K562 (cell line): ENCODE measurements around the gene FAIM. TPM values are rescaled to one million over a fixed set of nuclear protein-coding genes. Genes with fewer than 3 reads are reported as not detected.
"Not testable (repeated sequence)": the region's sequence is repeated elsewhere in the genome, so short reads cannot be mapped to it uniquely, and the experiment has no call there.

Experiments
- ATAC-seq: fragments of 200-7000 bp; cut with Tn5 transposase; 3 replicates; pipeline ENCODE4 v1.9.1; 2020; ENCODE audit warnings: moderate library complexity
- BruUV-seq: library from RNA; stranded (reverse); fragments of 400-500 nt; replicated peaks from 2 replicates; lab custom pipeline; 2021; lab: Mats Ljungman, UMichigan
- CTCF ChIA-PET: fragments of 300-600 bp; formaldehyde crosslinking; extraction: SDS; loops from one replicate; lab custom pipeline; 2021; ENCODE audit warnings: low intra/inter-chr PET ratio; lab: Yijun Ruan, JAX
- POLR2A ChIA-PET: fragments of 300-600, 350-650 bp; sonication (Branson Sonifier 250); formaldehyde crosslinking; extraction: SDS; loops from one replicate; lab custom pipeline; 2021; ENCODE audit warnings: antibody characterized with exemption, inconsistent platforms; lab: Yijun Ruan, JAX
- DNase-seq, 4 experiments: peaks; one replicate each; pipeline versions ENCODE4 v3.0.0 to v3.0.0-alpha.2; 2011 to 2018; ENCODE audit warnings: low spot score in 3 of 4, mixed read lengths in 3 of 4; ENCODE audit errors: extremely low read depth in 1 of 4
- FAIRE-seq: peaks from 2 replicates; lab custom pipeline; 2011; peaks lifted over from hg19 to GRCh38; lab: Jason Lieb, UNC
- H2AFZ ChIP-seq: 2 replicates; pipeline ENCODE4 v1.6.0; 2011; ENCODE audit warnings: low read depth, low read length, control low read depth, inconsistent platforms
- H3K27ac ChIP-seq: fragments of 200-600 bp; 3 replicates; pipeline ENCODE4 v1.8.0; 2011; ENCODE audit warnings: low read depth, mild to moderate bottlenecking, control low read depth, inconsistent platforms, low read length, moderate library complexity, mixed read lengths; ENCODE audit errors: extremely low read depth
- H3K27me3 ChIP-seq, 2 experiments: fragments of 300-600 bp in 1 of 2; 2 replicates in 1 of 2; 3 replicates in 1 of 2; pipeline versions ENCODE4 v1.6.0 to v1.8.0; 2011; ENCODE audit warnings: inconsistent platforms in 2 of 2, low read length in 2 of 2, mild to moderate bottlenecking in 1 of 2, mixed read lengths in 1 of 2, moderate library complexity in 1 of 2; ENCODE audit not compliant: control insufficient read depth in 2 of 2, insufficient read depth in 2 of 2
- H3K36me3 ChIP-seq: fragments of 300-600 bp; 3 replicates; pipeline ENCODE4 v1.8.0; 2011; ENCODE audit warnings: mild to moderate bottlenecking, low read length, inconsistent platforms; ENCODE audit not compliant: control insufficient read depth, insufficient read depth
- H3K4me1 ChIP-seq, 2 experiments: fragments of 200-600 bp in 1 of 2; replicated peaks in 1 of 2; 2 replicates in 1 of 2; 3 replicates in 1 of 2; pipeline versions ENCODE4 v1.5.1 to v1.8.0; 2011; ENCODE audit warnings: inconsistent platforms in 2 of 2, low read length in 2 of 2, mild to moderate bottlenecking in 1 of 2, mixed read lengths in 1 of 2, moderate library complexity in 1 of 2; ENCODE audit not compliant: control insufficient read depth in 2 of 2, insufficient read depth in 2 of 2
- H3K4me2 ChIP-seq: 2 replicates; pipeline ENCODE4 v1.6.1; 2011; ENCODE audit warnings: low read length, control low read depth, inconsistent platforms, mixed read lengths; ENCODE audit not compliant: insufficient read depth
- H3K4me3 ChIP-seq: fragments of 200-600 bp; sonication (generic), shearing (Covaris generic); 2 replicates; pipeline ENCODE4 v1.5.1; 2016; ENCODE audit warnings: control low read depth, inconsistent platforms
- H3K79me2 ChIP-seq: fragments of 200-600 bp; 3 replicates; pipeline ENCODE4 v1.8.0; 2011; ENCODE audit warnings: low read length, inconsistent platforms; ENCODE audit not compliant: control insufficient read depth, insufficient read depth
- H3K9ac ChIP-seq, 2 experiments: 2 replicates each; pipeline versions ENCODE4 v1.6.0 to v1.6.1; 2011; ENCODE audit warnings: low read depth in 2 of 2, low read length in 2 of 2, control low read depth in 1 of 2, inconsistent platforms in 1 of 2, mild to moderate bottlenecking in 1 of 2, mixed read lengths in 1 of 2; ENCODE audit not compliant: insufficient read depth in 1 of 2
- H3K9me1 ChIP-seq: one replicate; pipeline ENCODE4 v1.6.0; 2011; ENCODE audit warnings: inconsistent platforms, mild to moderate bottlenecking, low read length, moderate library complexity; ENCODE audit not compliant: control insufficient read depth, insufficient read depth
- H3K9me3 ChIP-seq: replicated peaks from 2 replicates; pipeline ENCODE4 v1.5.1; 2011; ENCODE audit warnings: low read depth, low read length, inconsistent platforms; ENCODE audit not compliant: control insufficient read depth, insufficient read depth
- H4K20me1 ChIP-seq: replicated peaks from 2 replicates; pipeline ENCODE4 v1.6.1; 2011; ENCODE audit warnings: low read length, inconsistent platforms, mixed read lengths; ENCODE audit not compliant: control insufficient read depth, insufficient read depth
- WGBS: fragments of 100-300 bp; shearing (Covaris generic); methylation state at CpG from one replicate; pipeline ENCODE4 v1.1.6; 2016; ENCODE audit warnings: low coverage, mixed read lengths; ENCODE audit not compliant: insufficient coverage; ENCODE audit errors: missing lambda C conversion rate; 5-methylcytosine and 5-hydroxymethylcytosine counted together
- in situ Hi-C: fragments of 300-500 bp; cut with MboI; formaldehyde crosslinking; loops from 4 replicates; pipeline ENCODE4 v1.15.0; 2018; ENCODE audit warnings: inconsistent platforms, mixed read lengths
- intact Hi-C: fragments of 100-400 bp; cut with micrococcal nuclease; formaldehyde crosslinking; loops from 2 replicates; pipeline ENCODE4 v1.14.2; 2022
- polyA plus RNA-seq, 8 experiments: library from polyadenylated mRNA; depleted of rRNA in 4 of 8; stranded (reverse) in 5 of 8; unstranded in 3 of 8; fragments of >200 nt; fragmentation: Nextera tagmentation in 2 of 8; fragmentation: Illumina TruSeq in 1 of 8; extraction: Ambion mirVana in 2 of 8; extraction: Trizol in 1 of 8; gene quantifications; 2 replicates each; pipeline versions ENCODE4 v1.2.1 to v1.2.3, GENCODE V29; 2011 to 2014; ENCODE audit warnings: inconsistent platforms in 1 of 8, missing spikeins in 1 of 8
- total RNA-seq, 7 experiments: library from RNA; depleted of rRNA in 6 of 7; stranded (reverse); fragments of >200 nt in 6 of 7; fragmentation: Illumina TruSeq in 2 of 7; extraction: Trizol in 2 of 7; gene quantifications; 2 replicates each; pipeline versions ENCODE4 v1.2.1 to v1.2.3, GENCODE V29; 2011 to 2021; ENCODE audit warnings: low replicate concordance in 1 of 7
- TF ChIP-seq, protein P1 (sequence below): fragments of 250-450 bp; sonication (Bioruptor Pico); IDR thresholded peaks from 2 replicates; pipeline ENCODE4 v1.4.0; 2020

Gene FAIM
- total and polyA plus RNA-seq, 9 of the 15 experiments (the other 6 are each of a cell fraction or from before 2014, with no cell fraction given), result 2.5 to 7.9 (median 6.6) TPM

DNA sequence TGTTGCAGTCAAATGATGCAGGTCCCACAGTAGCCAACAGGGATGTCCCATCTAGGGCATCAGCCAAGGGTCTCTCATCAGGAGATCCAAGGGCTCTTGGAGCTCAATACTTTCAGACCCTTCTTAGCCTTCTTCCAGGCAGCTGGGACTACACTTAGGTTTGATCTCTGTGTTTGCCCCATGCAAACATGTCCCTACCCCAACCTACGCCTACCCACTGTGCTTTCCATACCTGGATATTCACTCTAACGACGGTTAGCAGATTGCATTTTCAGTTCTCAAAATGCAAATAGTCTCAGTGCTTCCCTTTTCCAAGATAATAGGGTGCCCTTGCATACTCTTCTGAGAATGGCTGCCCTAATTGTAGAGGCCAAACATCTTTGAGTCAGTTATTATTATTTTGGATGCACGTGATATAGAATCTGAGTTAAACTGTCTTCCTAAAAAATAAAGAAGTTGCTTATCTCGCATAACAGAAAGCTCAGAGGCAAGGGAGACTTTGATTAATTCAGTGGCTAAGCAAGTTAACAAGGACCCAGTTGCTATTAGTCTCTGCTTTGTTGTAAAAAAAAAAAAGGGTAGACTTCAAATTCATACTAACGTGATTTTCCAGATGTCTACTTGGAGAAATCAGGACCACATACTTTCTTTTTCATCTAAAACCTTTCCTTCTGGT, 13.5 kb upstream of the FAIM start (continued):
- TF ChIP-seq, protein P1, sequence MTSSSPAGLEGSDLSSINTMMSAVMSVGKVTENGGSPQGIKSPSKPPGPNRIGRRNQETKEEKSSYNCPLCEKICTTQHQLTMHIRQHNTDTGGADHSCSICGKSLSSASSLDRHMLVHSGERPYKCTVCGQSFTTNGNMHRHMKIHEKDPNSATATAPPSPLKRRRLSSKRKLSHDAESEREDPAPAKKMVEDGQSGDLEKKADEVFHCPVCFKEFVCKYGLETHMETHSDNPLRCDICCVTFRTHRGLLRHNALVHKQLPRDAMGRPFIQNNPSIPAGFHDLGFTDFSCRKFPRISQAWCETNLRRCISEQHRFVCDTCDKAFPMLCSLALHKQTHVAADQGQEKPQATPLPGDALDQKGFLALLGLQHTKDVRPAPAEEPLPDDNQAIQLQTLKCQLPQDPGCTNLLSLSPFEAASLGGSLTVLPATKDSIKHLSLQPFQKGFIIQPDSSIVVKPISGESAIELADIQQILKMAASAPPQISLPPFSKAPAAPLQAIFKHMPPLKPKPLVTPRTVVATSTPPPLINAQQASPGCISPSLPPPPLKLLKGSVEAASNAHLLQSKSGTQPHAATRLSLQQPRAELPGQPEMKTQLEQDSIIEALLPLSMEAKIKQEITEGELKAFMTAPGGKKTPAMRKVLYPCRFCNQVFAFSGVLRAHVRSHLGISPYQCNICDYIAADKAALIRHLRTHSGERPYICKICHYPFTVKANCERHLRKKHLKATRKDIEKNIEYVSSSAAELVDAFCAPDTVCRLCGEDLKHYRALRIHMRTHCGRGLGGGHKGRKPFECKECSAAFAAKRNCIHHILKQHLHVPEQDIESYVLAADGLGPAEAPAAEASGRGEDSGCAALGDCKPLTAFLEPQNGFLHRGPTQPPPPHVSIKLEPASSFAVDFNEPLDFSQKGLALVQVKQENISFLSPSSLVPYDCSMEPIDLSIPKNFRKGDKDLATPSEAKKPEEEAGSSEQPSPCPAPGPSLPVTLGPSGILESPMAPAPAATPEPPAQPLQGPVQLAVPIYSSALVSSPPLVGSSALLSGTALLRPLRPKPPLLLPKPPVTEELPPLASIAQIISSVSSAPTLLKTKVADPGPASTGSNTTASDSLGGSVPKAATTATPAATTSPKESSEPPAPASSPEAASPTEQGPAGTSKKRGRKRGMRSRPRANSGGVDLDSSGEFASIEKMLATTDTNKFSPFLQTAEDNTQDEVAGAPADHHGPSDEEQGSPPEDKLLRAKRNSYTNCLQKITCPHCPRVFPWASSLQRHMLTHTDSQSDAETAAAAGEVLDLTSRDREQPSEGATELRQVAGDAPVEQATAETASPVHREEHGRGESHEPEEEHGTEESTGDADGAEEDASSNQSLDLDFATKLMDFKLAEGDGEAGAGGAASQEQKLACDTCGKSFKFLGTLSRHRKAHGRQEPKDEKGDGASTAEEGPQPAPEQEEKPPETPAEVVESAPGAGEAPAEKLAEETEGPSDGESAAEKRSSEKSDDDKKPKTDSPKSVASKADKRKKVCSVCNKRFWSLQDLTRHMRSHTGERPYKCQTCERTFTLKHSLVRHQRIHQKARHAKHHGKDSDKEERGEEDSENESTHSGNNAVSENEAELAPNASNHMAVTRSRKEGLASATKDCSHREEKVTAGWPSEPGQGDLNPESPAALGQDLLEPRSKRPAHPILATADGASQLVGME (CRISPR knock-in tag), result 0 out of 2 replicates have a peak, but pooled peaks have one; percentile 33

DNA sequence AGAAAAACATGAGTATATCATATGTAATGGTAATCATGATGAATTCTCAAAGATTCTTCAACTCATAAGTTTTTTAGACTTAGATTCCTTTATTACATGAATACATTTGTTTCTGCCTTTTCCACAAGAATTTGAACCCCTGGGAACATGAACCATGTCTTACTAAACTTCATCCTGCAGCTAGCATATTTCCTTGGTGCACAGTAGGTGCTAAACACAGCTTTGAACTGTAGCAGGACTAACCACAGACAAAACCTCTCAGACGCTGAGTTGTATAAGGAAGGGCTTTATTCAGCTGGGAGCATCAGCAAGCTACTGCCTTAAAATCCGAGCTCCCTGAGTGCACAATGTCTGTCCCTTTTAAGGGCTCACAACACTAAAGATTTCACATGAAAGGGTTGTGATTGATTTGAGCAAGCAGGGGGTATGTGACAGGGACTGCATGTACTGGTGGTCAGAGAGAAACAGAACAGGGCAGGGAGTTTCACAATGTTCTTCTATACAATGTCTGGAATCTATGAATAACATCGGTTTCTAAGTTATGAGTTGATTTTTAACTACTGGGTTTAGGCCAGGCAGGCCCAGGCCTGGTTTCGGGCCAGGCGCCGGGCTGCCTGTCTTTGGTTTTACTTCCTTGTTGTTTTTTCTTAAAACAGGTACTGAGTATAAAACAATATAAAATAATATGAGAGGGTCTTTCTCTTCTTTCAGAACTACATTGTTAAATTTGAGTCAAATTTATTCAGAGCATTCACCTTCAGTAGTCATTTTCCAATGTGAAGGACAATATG, 11.2 kb upstream of the FAIM start:
- H3K4me3 ChIP-seq, H3K9me3 ChIP-seq, H3K4me2 ChIP-seq, H3K36me3 ChIP-seq, ATAC-seq, H3K9ac ChIP-seq, H3K27ac ChIP-seq, FAIRE-seq, H4K20me1 ChIP-seq, BruUV-seq, CTCF ChIA-PET, H3K4me1 ChIP-seq, intact Hi-C loops, DNase-seq, H3K27me3 ChIP-seq, H3K9me1 ChIP-seq, H2AFZ ChIP-seq: not testable (repeated sequence)
- WGBS, result 47% methylated on average over 5 of the region's 6 CpGs
- POLR2A ChIA-PET, result interaction anchor here (1.4 kb wide), 1 partner anchor 12 kb away, joined by 7 read pairs; the partner anchor contains the start of gene FAIM
- in situ Hi-C loops, result loop anchor here (5.0 kb wide), 1 partner anchor 335 kb away; no protein-coding TSS in a partner anchor
- peaks cover 13% of the 10 kb centered on the region for H3K79me2 ChIP-seq
